ENCODE data around the gene CTIF.

DNA sequence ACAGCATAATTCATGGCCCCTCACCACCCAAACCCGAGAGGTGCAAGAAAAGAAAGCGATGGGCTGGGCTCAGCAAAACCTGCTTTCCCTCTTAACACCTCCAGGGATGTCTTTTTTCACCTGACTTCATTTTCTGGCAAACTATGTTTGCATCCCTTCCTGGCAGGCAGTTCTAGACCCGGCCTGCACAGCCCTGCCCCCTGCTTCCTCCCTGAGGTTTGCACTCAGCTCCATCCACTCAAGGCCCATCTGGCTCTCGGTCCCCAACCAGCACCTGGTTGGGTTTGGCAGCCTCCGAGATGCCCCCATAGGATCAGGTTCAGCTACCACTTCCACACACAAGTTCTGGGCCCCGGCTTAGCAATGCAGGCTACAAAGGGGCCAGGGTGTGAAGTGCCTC is 226.2 kb downstream of the CTIF start:
- no peak for TF ChIP-seq CTCF (IDR thresholded peaks at IDR 0.05)
- TF ChIP-seq EP300 (IDR thresholded peaks at IDR 0.05) = no peak
- no peak for TF ChIP-seq POLR2A (IDR thresholded peaks at IDR 0.05)
